T-helper 1 cell treated with Interleukin-12 subunit alpha and Interleukin-12 subunit beta and Interleukin-4 antibody, amounts not matched to agents 30 ng/mL and 1 ng/mL, for 36 hours (primary cell): ENCODE results near the gene TOR4A. TPM values are rescaled to one million over a fixed set of nuclear protein-coding genes. Genes with fewer than 3 reads are reported as not detected.

Source experiments
- intact Hi-C: fragments of 100-400 bp; cut with micrococcal nuclease; formaldehyde crosslinking; loops from one replicate; pipeline ENCODE4 v1.15.1; 2024
- total RNA-seq: library from RNA; stranded (reverse); gene quantifications from 2 replicates; pipeline ENCODE4 v1.2.3, GENCODE V29; 2022

The TOR4A gene
- 16.8 and 16.9 TPM in 2 replicates for total RNA-seq

DNA sequence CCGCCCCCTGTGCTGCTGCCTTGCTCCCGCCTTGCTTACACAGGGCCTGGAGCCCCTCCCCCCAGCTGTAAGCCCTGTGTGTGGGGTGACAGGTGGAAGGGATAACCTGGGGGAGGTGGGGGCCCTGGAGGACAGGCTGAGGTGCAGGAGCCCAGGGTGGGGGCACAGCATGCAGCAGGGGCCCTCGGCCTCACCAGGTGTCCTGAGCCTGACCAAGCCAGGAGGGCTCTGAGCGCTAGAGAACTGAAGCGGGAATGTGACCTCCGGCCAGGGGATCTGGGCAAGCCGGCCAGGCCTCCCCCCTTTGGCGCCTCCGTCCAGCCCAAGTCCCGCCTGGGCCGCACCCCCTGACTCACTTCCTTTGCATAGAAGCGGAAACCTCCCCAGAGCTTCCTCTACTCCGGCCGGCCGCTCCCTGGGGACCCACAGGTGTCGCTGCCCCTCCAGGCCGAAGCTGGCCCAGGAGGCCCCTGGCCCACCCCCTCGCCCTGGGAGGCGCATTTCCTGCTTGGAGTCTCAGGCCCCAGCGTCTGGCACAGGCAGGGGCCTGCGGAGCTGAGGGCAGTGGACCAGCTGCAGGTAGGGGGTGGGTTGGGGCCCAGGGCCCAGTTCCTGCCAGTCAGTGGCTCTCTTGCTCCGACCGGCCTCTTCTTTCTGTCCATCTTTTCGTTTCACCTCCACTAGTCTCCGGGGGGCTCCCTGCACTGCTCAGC is at the start of gene TOR4A:
TSS of gene TOR4A (plus strand) at position 398 of the 713 bp plus-strand sequence. CDS start 964 bp downstream, outside the sequence.
- intact Hi-C loops = no loop called here

DNA sequence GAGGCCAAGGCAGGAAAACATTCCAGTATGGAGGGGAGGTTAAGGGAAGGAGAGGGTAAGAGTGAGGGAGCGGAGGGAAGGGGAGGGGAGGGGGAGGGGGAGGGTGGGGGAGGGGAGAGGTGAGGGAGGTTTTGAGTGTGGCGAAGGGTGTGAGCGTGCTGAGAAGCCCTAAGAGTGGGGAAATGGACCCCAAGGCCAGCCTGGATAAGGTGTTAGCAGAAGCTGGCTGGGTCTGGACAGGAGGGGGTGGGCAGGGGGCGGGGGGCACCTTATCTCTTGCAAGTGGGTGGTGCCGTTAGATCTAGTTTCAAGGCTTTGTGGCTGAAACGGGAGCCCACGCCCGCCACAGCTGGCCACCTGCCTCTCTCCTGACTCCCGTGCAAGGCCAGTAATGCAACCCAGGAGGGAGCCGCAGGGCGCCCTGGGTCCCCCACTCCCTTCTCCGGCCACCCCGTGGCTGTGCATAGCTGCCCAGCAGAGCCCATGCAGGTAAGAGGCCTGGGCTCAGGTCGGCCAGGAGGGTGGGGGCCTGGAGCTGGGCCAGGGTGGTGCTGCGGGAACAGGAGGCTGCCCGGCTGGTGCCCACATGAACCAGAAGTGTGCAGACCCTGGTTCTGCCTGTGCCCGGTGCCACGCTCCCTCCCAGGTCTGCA is 49.5 kb upstream of the TOR4A start:
- intact Hi-C loops = loop anchor here (1.0 to 10.0 kb wide), 6 partner anchors 8 to 683 kb away; partner anchors contain the start of genes NOTCH1, NPDC1 and TRAF2

DNA sequence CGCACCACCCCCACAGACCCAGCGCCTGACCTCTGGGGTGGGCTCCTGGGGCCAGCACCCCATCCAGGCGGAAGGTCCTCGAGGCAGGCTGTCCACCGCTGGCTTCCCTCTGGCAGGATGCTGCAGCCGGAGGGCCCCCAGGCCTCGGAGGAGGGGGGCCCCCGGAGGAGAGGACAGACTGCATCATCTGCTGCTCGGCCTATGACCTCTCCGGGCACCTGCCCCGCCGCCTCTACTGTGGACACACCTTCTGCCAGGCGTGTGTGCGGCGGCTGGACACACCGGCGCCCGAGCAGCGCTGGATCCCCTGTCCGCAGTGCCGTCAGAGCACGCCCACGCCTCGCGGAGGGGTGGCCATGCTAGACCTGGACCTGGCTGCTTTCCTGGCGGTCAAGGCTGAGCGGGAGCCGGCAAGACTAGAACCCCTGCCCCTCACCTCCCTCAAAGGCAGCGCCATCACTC is 49.0 kb upstream of the TOR4A start:
- intact Hi-C loops = loop anchor here (10.0 kb wide), 2 partner anchors 344 to 684 kb away; partner anchors contain the start of genes NOTCH1 and TRAF2

DNA sequence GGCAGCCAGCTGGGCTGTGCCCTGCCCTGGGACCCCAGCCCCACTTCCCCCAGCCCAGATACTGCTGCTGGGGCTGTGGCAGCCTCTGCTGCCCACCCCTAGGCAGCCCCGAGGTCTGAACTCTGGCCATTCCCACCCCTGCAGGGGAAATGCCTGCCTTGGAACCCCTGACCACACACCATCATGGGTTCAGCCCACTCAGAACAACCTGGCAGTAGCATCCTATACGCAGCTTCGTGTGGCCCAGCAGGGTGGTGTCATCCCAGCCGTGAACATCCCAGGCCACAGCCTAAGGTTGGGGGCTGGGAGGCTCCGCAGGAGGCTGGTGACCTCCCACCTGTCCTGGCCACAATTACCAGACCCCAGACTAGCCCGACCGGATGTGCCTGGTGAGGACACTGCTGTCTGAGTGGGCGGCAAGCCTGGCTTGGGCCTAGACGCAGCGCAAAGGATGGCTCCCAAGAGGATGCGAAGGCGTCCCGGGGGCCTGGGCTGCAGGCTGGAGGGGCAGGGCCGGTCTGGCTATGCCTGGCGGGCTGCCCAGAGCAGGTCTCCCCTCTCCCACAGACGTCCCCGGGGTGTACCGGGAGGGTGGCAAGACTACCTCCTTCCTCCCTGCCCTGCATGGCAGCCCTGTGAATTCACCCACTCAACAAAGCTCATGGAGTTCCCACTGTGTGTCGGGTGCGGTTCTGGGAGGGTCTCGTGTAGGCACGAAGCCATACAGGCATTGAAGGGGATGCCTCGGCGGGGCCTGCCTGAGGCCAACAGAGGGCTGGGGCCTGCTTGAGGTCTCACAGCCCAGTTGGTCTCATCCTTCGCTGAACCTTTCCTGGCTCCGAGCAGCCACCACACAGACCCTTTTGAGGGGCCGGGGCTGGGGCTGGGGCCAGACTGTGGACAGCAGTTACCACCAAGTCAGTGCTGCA is 48.3 kb upstream of the TOR4A start:
- intact Hi-C loops = loop anchor here (10.0 kb wide), 2 partner anchors 344 to 684 kb away; partner anchors contain the start of genes NOTCH1 and TRAF2

DNA sequence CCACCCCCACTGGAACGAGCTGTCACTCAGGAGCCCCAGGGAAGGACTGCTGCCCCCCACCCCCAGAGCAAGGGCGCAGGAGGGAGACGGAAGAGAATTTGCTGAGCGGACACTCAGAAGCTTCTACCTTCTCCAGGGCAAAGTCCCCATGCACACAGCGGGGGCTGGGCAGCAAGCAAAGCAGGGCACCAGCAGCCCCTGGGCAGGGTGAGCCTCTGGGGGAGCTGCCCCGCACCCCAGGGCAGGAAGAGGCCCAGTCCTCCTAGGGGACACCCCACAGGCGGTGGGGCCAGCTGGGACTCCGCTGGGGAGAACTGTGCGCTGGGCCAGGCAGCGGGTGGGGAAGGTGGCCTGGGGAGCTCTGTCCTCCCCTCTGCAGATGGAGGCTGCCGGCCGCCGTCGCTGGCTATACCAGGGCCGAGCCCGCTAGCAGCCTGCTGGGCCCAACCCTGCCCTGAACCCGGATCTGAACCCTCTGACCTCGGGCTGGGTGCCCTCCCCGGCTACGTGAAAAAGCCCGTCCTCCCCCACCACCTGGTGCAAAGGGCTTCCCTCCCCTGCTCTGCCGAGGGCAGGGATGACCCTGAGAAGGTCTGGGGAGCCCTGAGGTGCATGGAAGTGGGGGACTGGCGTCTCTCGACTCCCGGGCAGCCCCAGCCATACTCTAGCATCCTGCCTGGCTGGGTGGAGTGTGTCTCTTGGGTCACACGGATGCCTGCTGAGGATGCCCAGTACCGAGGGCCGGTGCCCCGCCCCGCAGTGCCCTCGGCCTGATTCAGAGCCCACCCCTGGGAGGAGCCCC is 47.4 kb upstream of the TOR4A start:
- intact Hi-C loops = loop anchor here (10.0 kb wide), 2 partner anchors 345 to 685 kb away; partner anchors contain the start of genes NOTCH1 and TRAF2

DNA sequence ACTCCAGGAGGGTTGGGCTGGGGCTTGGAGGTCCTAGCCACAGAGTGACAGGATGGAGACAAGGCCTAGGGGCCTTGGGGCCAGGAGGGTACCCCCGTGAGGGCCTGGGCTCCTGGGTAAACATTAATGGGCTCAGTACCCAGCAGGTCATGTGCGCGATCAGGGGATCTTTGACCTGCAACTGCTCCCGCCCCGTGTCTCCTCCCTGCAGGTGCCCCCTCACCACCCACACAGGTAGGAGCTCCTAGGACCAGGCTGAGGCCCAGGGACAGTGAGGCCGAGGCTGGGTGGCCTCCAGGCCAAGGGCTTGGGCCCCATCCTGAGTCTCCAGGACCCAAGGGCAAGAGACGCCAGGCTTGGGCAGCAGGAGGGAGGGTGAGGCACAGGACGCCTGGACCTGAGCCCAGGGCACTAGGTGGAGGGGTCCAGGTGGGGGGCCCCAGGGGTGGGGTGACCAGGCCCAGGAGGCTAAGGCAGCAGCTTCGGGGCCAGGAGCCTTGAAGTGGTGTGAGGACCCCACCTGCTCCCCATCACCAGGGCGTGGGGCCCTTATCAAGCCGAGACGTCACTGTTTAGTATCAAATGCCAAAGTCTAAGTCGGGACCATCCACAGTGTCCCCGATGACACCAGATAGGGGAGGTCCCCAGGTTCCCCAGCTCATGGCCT is 46.7 kb upstream of the TOR4A start, which contains the start of gene SLC34A3:
TSS of gene SLC34A3 (plus strand) at position 197 of the 667 bp plus-strand sequence. CDS start 802 bp downstream, outside the sequence.
- intact Hi-C loops = no loop called here

DNA sequence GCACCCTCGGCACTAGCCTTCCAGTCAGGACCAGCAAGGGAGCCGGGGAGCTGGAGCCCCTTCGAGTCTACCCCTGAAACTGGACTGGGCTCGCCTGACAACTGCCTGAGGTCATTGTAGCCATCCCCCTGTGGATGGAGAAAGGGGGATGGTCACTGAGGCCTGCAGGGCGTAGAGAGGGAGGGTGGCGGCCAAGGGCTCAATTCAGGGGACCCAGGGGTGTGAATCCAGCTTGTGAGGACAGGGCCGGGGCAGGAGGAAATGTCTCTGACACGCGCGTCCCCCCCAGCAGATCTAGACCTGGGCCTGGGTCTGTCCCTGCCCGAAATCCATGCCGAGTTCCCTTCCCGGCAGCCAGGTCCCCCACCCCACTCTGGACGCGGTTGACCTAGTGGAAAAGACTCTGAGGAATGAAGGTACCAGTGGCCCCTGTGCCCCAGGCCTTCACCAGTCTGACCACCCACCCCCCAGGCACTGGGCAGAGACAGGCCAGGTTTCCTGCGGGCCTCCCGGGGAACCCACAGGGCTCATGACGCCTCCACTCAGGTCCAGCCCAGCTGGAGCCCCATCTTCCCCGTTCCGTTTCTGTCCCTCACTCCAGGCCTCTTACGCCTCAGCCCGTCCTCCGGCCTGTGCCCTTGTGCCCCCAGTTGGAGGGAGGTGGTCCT is 46.0 kb upstream of the TOR4A start:
- intact Hi-C loops = no loop called here

DNA sequence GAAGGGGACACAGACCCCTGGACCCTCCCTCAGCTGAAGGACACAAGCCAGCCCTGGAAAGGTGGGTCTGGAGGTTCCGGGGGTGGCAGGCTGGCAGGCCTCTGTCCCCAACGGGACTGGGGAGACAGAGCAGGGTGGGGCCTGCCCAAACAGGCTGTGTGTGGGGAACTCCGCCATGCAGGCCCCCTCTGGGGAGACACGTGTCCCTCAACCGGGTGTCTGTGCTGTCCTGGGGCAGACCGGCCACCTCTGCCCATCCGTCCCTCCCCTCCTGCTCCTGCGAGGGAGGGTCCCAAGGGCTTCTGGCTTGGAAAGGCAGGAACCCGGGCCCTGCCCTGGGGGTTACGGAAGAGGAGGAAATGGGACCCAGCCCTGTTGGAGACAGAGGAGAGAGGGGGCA is 45.4 kb upstream of the TOR4A start:
- intact Hi-C loops = no loop called here

DNA sequence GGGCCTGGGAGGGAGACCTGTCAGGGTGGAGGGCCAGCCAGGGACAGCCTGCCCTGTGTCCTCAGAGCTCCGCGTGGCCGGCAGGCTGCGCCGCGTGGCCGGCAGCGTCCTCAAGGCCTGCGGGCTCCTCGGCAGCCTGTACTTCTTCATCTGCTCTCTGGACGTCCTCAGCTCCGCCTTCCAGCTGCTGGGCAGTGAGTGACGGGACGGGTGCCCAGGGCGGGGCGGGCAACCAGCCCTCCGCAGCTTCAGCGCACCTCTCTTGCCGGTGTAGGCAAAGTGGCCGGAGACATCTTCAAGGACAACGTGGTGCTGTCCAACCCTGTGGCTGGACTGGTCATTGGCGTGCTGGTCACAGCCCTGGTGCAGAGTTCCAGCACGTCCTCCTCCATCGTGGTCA is 45.0 kb upstream of the TOR4A start:
- intact Hi-C loops = no loop called here

DNA sequence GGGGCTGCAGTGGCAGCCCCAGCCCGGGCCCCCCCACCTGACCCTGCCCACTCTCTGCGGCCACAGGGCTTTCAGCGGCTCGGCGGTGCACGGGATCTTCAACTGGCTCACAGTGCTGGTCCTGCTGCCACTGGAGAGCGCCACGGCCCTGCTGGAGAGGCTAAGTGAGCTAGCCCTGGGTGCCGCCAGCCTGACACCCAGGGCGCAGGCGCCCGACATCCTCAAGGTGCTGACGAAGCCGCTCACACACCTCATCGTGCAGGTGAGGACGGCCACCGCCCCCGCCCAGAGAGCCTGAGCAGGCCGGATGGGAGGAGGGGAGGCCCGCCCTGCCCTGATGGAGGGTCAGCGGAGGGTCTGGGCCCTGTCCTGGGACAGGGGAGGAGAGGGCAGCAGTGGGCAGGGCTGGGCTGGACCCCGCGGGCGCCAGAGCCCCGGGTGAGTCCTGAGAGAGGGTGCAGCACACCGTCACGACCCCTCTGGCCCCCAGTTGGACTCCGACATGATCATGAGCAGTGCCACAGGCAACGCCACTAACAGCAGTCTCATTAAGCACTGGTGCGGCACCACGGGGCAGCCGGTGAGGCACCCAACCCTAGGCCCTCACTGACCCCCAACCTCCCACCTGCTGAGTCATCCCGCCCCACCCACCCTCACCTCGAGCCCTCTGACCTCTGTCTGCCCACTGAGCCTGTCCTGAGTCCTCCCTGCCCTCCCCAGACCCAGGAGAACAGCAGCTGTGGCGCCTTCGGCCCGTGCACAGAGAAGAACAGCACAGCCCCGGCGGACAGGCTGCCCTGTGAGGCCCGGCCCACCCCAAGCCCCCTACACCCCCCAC is 44.2 kb upstream of the TOR4A start:
- intact Hi-C loops = no loop called here

DNA sequence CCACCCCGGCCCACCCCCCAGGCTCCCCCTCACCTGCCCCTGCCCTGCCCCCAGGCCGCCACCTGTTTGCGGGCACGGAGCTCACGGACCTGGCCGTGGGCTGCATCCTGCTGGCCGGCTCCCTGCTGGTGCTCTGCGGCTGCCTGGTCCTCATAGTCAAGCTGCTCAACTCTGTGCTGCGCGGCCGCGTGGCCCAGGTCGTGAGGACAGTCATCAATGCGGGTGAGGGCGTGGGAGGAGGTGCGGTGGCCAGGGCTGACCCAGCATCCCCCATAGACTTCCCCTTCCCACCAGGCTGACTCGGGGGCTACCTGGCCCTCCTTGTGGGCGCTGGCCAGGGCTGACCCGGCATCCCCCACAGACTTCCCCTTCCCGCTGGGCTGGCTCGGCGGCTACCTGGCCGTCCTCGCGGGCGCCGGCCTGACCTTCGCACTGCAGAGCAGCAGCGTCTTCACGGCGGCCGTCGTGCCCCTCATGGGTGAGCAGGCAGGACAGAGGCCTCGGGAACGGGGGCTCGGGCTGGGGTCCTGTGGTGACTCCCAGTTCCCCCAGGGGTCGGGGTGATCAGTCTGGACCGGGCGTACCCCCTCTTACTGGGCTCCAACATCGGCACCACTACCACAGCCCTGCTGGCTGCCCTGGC is 43.4 kb upstream of the TOR4A start:
- intact Hi-C loops = no loop called here

DNA sequence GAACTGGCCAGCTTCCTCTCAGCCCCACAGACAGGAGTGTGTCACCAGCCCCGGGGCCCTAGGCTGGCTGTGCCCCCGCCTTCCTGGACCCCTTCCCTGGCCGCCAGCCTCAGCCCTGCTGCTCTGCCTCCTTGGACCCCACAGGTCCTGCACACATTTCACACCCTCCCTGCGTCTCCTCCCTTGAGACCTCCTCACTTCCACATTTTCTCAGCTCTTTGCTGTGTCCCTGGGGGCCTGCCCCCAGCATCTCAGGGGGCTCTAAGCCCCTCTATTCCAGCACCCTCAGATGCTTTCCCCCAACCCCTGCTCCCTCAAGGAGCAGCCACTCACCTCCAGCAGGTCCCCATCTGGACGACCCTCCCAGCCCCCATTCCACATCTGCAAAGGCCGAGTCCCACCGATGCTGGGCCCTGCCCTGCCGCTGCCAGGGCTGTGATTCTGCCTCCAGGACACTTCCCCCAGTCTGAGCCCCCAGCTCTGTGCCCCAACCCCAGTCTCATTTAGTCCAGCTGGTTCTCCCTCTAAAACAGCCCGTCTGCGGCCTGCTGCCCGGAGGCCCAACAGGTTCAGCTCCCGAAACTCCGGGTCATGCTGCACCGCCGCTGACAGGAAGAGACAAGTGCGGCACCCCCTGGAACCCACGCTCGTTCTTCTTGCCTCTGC is 42.6 kb upstream of the TOR4A start:
- intact Hi-C loops = no loop called here

DNA sequence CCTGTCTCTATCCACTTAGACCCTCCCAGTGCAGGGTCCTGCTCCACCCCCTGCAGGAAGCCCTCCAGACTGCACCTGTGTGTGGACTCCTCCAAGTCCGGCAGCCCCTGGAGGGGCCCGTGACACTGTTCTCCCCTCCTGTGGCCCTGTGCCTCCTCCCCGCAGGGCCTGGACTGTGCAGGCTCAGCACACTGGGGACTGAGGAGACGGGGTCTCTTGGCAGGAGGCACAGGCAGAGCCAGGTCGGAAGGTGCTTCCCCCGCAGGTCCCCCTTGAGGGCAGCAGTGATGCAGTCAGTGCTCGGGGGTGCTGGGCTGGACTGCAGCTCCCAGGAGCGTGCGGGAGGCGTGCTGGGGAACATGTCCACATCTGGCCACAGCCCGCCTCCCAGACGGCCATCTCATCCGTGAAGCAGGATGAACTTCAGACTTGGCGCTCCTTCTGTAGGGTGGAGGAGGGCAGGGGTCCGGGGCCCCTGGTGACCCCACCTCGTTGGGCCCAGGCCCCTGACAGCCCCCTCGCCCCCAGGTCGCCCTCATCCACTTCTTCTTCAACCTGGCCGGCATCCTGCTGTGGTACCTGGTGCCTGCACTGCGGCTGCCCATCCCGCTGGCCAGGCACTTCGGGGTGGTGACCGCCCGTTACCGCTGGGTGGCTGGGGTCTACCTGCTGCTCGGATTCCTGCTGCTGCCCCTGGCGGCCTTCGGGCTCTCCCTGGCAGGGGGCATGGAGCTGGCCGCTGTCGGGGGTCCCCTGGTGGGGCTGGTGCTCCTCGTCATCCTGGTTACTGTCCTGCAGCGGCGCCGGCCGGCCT is 41.9 kb upstream of the TOR4A start:
- intact Hi-C loops = loop anchor here (1.0 kb wide), 6 partner anchors 8 to 148 kb away; partner anchors contain the start of genes ANAPC2, RNF224 and SSNA1

DNA sequence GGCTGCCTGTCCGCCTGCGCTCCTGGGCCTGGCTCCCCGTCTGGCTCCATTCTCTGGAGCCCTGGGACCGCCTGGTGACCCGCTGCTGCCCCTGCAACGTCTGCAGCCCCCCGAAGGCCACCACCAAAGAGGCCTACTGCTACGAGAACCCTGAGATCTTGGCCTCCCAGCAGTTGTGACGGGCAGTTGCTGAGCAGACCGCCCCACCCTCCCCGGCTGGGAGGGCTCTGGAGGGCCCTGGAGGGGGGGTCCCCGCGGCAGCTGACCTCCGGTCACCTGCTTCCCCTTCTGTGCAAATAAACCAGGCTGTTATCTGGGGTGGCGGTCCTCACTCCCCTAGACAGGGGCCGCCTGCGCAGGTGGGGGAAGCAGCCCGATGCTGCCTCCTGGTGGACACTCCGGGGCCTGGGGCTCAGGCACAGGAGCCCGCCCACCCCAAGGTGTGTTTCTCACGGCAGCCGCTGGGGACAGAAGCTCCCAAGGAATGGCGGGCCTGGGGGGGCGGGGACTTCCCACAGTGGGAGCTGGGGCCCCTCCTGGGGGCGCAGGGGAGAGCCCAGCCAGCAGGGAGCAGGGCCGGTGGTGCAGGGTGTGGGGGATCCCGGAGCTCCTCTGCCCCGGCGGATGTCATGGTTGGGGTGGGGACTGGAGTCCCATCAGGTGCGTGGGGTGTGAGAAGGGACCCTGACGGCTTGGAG is 41.1 kb upstream of the TOR4A start:
- intact Hi-C loops = loop anchor here (1.0 kb wide), 6 partner anchors 9 to 149 kb away; partner anchors contain the start of genes ANAPC2, RNF224 and SSNA1

DNA sequence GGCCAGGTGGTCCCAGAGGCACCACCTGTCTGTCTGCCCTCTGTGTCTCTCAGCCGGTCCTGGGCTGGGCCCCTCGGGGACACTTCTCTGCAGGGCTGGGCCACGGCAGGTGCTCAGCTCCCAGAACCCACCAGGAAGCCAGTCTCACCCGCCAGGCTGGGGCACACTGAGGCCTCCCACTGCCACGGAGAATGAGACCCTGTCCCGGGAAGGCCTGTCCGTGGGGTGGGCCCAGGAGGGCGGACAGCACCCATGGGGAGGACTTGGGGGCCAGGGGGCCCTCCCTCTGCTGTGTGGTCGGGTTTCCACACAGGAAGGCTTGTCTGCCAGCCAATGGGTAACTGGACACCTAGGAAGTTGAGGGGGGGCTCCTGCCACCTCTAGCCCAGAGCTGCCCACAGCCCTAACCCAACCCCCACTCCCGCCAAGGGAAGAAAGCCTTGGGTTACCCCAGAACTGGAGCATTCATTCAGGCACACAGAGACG is 40.5 kb upstream of the TOR4A start:
- intact Hi-C loops = loop anchor here (1.0 kb wide), 6 partner anchors 10 to 150 kb away; partner anchors contain the start of genes ANAPC2, RNF224 and SSNA1
